ENCODE data around the gene DDX31. TPM values are rescaled to one million over a fixed set of nuclear protein-coding genes. Genes with fewer than 3 reads are reported as not detected.

Gene DDX31
- total RNA-seq, 4 donors from 2014 or later: 27.6 to 38.7 (median 31.8) TPM

- TF ChIP-seq EP300 (IDR thresholded peaks at IDR 0.05): no peak
- TF ChIP-seq POLR2A (IDR thresholded peaks at IDR 0.05): no peak
- no peak for TF ChIP-seq CTCF (IDR thresholded peaks at IDR 0.05)
- no peaks in the 10 kb centered on the region for H3K9me3 ChIP-seq
- 95 to 97% methylated on average over 15 of the region's 15 CpGs for WGBS, 2 donors
- no peak overlapping the region for H3K27ac ChIP-seq
- H3K36me3 ChIP-seq: peaks cover 0 to 99% (median 6%) of the 10 kb centered on the region in 3 donors
- no peak overlapping the region for H3K4me3 ChIP-seq
- DNase-seq (ENCODE audit: low spot score in 2 of 2): no peak
- no peaks in the 10 kb centered on the region for H3K27me3 ChIP-seq
- no peaks in the 10 kb centered on the region for H3K4me1 ChIP-seq
Measured at GRCh38 chr9:132645711-132646110, 24.1 kb downstream of the DDX31 start.

- Histone ChIP-seq H3K9me3 (no peaks in the 10 kb centered on the region), H3K27me3 (no peaks in the 10 kb centered on the region), H3K4me1 (no peaks in the 10 kb centered on the region), H3K4me3 (no peak overlapping the region), H3K27ac (no peak overlapping the region), H3K36me3 (peaks cover 0 to 99% (median 6%) of the 10 kb centered on the region in 3 donors)
- TF ChIP-seq CTCF (IDR thresholded peaks at IDR 0.05): no peak
- TF ChIP-seq EP300 (IDR thresholded peaks at IDR 0.05): no peak
- TF ChIP-seq POLR2A (IDR thresholded peaks at IDR 0.05): no peak
- WGBS, 2 donors: 95 to 98% methylated on average over 8 of the region's 8 CpGs
- DNase-seq (ENCODE audit: low spot score in 2 of 2): no peak
Measured at GRCh38 chr9:132645306-132645705, 24.5 kb downstream of the DDX31 start.

GRCh38 chr9:132644251-132644650 lies 25.5 kb downstream of the DDX31 start:
- H3K4me1 ChIP-seq: no peaks in the 10 kb centered on the region
- H3K9me3 ChIP-seq: no peaks in the 10 kb centered on the region
- no peak overlapping the region for H3K27ac ChIP-seq
- peaks cover 0 to 99% (median 6%) of the 10 kb centered on the region in 3 donors for H3K36me3 ChIP-seq
- no peak for DNase-seq (ENCODE audit: low spot score in 2 of 2)
- no peak overlapping the region for H3K4me3 ChIP-seq
- no peak for TF ChIP-seq EP300 (IDR thresholded peaks at IDR 0.05)
- no peak for TF ChIP-seq POLR2A (IDR thresholded peaks at IDR 0.05)
- TF ChIP-seq CTCF (IDR thresholded peaks at IDR 0.05): no peak
- 79 to 90% methylated on average over 3 of the region's 3 CpGs for WGBS, 2 donors
- no peaks in the 10 kb centered on the region for H3K27me3 ChIP-seq

- no peak for DNase-seq (ENCODE audit: low spot score in 2 of 2)
- TF ChIP-seq CTCF (IDR thresholded peaks at IDR 0.05): no peak
- no peak for TF ChIP-seq EP300 (IDR thresholded peaks at IDR 0.05)
- no peak for TF ChIP-seq POLR2A (IDR thresholded peaks at IDR 0.05)
- Histone ChIP-seq H3K4me1 (no peaks in the 10 kb centered on the region), H3K27ac (no peak overlapping the region), H3K27me3 (no peaks in the 10 kb centered on the region), H3K36me3 (peaks cover 0 to 100% (median 0%) of the 10 kb centered on the region in 3 donors), H3K9me3 (no peaks in the 10 kb centered on the region), H3K4me3 (no peak overlapping the region)
- WGBS, 2 donors: 53 to 73% methylated on average over 4 of the region's 4 CpGs
Measured at GRCh38 chr9:132641216-132641615, 28.6 kb downstream of the DDX31 start.

GRCh38 chr9:132639322-132639721 lies 30.5 kb downstream of the DDX31 start:
- no peaks in the 10 kb centered on the region for H3K9me3 ChIP-seq
- H3K36me3 ChIP-seq: peaks cover 0 to 93% (median 0%) of the 10 kb centered on the region in 3 donors
- TF ChIP-seq POLR2A (IDR thresholded peaks at IDR 0.05) (no peak), CTCF (IDR thresholded peaks at IDR 0.05) (no peak), EP300 (IDR thresholded peaks at IDR 0.05) (no peak)
- H3K4me1 ChIP-seq: no peaks in the 10 kb centered on the region
- H3K27ac ChIP-seq: no peak overlapping the region
- WGBS, 2 donors: 81 to 83% methylated on average over 5 of the region's 5 CpGs
- no peak for DNase-seq (ENCODE audit: low spot score in 2 of 2)
- H3K4me3 ChIP-seq: no peak overlapping the region
- H3K27me3 ChIP-seq: no peaks in the 10 kb centered on the region
